ENCODE results near the gene POU3F3.

The POU3F3 gene

GRCh38 chr2:104846786-104847585, 6.9 kb upstream of the POU3F3 start:
- Histone ChIP-seq H3K79me2 (ENCODE audit: control insufficient read depth, insufficient read depth, low read length, unreplicated experiment) (no peaks in the 10 kb centered on the region), H3K4me1 (ENCODE audit: control insufficient read depth, insufficient read depth, low read length, unreplicated experiment) (peaks cover 3% of the 10 kb centered on the region), H3K27me3 (ENCODE audit: insufficient read depth, low read length) (peaks cover 97% of the 10 kb centered on the region), H3K36me3 (ENCODE audit: insufficient read depth, low read length) (no peaks in the 10 kb centered on the region), H3K4me3 (ENCODE audit: low read depth, low read length) (no peak overlapping the region), H3K27ac (ENCODE audit: low read depth, low read length) (no peak overlapping the region), H2AFZ (ENCODE audit: low read length, unreplicated experiment) (no peak overlapping the region)

GRCh38 chr2:104847586-104848160, 6.2 kb upstream of the POU3F3 start:
- Histone ChIP-seq H3K79me2 (ENCODE audit: control insufficient read depth, insufficient read depth, low read length, unreplicated experiment) (no peaks in the 10 kb centered on the region), H3K27ac (ENCODE audit: low read depth, low read length) (no peak overlapping the region), H3K4me3 (ENCODE audit: low read depth, low read length) (no peak overlapping the region), H2AFZ (ENCODE audit: low read length, unreplicated experiment) (no peak overlapping the region), H3K27me3 (ENCODE audit: insufficient read depth, low read length) (peaks cover 92% of the 10 kb centered on the region), H3K36me3 (ENCODE audit: insufficient read depth, low read length) (no peaks in the 10 kb centered on the region), H3K4me1 (ENCODE audit: control insufficient read depth, insufficient read depth, low read length, unreplicated experiment) (peaks cover 3% of the 10 kb centered on the region)

- Histone ChIP-seq H3K4me1 (ENCODE audit: control insufficient read depth, insufficient read depth, low read length, unreplicated experiment) (peaks cover 3% of the 10 kb centered on the region), H3K27me3 (ENCODE audit: insufficient read depth, low read length) (peaks cover 92% of the 10 kb centered on the region), H2AFZ (ENCODE audit: low read length, unreplicated experiment) (no peak overlapping the region), H3K79me2 (ENCODE audit: control insufficient read depth, insufficient read depth, low read length, unreplicated experiment) (no peaks in the 10 kb centered on the region), H3K36me3 (ENCODE audit: insufficient read depth, low read length) (no peaks in the 10 kb centered on the region), H3K27ac (ENCODE audit: low read depth, low read length) (no peak overlapping the region), H3K4me3 (ENCODE audit: low read depth, low read length) (no peak overlapping the region)
Measured at GRCh38 chr2:104848526-104848925, 5.4 kb upstream of the POU3F3 start.

DNA sequence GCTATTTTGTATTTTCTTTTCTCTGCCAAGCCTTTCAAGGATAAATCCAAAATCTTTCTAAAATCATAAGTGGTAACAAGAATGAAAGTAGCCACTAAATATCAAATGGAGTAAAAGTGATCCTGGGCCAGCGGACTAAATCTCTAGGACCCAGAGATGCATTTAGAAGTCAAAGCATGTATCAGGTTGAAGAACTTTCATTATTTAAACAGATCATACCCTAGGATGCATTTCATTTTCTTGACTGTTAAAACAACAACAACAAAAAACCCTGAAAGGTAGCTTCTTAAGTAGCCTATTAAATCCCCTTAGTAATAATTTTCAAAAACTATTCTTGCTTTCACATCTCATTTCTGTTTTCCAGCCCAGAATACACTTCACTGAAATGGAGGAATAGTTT, 4.8 kb upstream of the POU3F3 start:
- Histone ChIP-seq H3K4me1 (ENCODE audit: control insufficient read depth, insufficient read depth, low read length, unreplicated experiment) (peaks cover 2% of the 10 kb centered on the region), H3K27ac (ENCODE audit: low read depth, low read length) (no peak overlapping the region), H3K27me3 (ENCODE audit: insufficient read depth, low read length) (peaks cover 91% of the 10 kb centered on the region), H3K36me3 (ENCODE audit: insufficient read depth, low read length) (no peaks in the 10 kb centered on the region), H3K79me2 (ENCODE audit: control insufficient read depth, insufficient read depth, low read length, unreplicated experiment) (no peaks in the 10 kb centered on the region), H2AFZ (ENCODE audit: low read length, unreplicated experiment) (no peak overlapping the region), H3K4me3 (ENCODE audit: low read depth, low read length) (peak overlapping the region; percentile 41)

- Histone ChIP-seq H3K27me3 (ENCODE audit: insufficient read depth, low read length) (peaks cover 91% of the 10 kb centered on the region), H2AFZ (ENCODE audit: low read length, unreplicated experiment) (no peak overlapping the region), H3K36me3 (ENCODE audit: insufficient read depth, low read length) (no peaks in the 10 kb centered on the region), H3K27ac (ENCODE audit: low read depth, low read length) (no peak overlapping the region), H3K79me2 (ENCODE audit: control insufficient read depth, insufficient read depth, low read length, unreplicated experiment) (no peaks in the 10 kb centered on the region), H3K4me1 (ENCODE audit: control insufficient read depth, insufficient read depth, low read length, unreplicated experiment) (no peaks in the 10 kb centered on the region), H3K4me3 (ENCODE audit: low read depth, low read length) (peak overlapping the region; percentile 41)
Measured at GRCh38 chr2:104849618-104850141, 4.2 kb upstream of the POU3F3 start.

GRCh38 chr2:104850361-104851290, 3.3 kb upstream of the POU3F3 start:
- Histone ChIP-seq H3K27ac (ENCODE audit: low read depth, low read length) (no peak overlapping the region), H3K27me3 (ENCODE audit: insufficient read depth, low read length) (peaks cover 85% of the 10 kb centered on the region), H3K79me2 (ENCODE audit: control insufficient read depth, insufficient read depth, low read length, unreplicated experiment) (no peaks in the 10 kb centered on the region), H3K4me3 (ENCODE audit: low read depth, low read length) (no peak overlapping the region; the same call in 1 of the 2 replicates), H3K4me1 (ENCODE audit: control insufficient read depth, insufficient read depth, low read length, unreplicated experiment) (no peaks in the 10 kb centered on the region), H3K36me3 (ENCODE audit: insufficient read depth, low read length) (no peaks in the 10 kb centered on the region), H2AFZ (ENCODE audit: low read length, unreplicated experiment) (no peak overlapping the region)

DNA sequence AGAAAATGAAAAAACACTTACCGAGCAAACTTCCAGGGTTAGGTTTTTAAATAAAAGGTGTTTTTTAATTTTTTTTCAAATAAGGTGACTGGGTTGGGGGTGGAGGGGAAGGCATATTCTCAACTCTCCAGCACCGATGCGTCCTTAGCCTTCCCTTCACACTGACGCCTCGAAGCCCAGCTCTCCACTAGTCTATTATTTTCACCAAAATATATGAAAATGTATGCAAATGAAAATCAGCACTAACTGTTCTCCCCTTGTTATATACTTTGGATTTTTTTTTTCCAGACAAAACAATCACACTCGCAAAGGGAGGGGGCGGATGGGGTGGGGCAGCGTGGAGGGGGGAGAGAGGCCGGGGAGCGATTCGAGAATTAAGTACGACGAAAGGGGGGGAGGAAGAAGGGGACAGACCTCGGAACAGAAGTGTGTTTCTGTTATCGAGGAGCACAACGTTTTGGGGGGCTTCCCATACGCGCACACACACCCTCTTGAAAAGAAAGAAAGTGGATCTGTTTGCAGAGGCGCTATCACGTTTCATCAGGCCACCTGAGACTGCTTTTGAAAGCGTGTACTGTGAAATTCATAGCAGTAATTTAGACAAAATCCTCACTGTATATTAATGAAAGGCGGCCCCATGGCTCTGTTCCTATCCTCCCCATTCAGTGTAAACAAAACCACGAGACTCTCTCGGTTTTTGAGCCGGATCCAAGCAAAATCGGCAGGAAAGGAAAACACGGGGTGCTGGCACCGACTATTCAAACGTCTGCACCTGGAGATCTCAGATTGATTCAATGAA, 2.4 kb upstream of the POU3F3 start:
- no peaks in the 10 kb centered on the region for H3K79me2 ChIP-seq (ENCODE audit: control insufficient read depth, insufficient read depth, low read length, unreplicated experiment)
- peak overlapping the region; percentile 75 for H3K4me3 ChIP-seq (ENCODE audit: low read depth, low read length)
- H3K27ac ChIP-seq (ENCODE audit: low read depth, low read length), result no peak overlapping the region
- H3K27me3 ChIP-seq (ENCODE audit: insufficient read depth, low read length), result peaks cover 81% of the 10 kb centered on the region
- H3K36me3 ChIP-seq (ENCODE audit: insufficient read depth, low read length), result no peaks in the 10 kb centered on the region
- H3K4me1 ChIP-seq (ENCODE audit: control insufficient read depth, insufficient read depth, low read length, unreplicated experiment), result no peaks in the 10 kb centered on the region
- no peak overlapping the region for H2AFZ ChIP-seq (ENCODE audit: low read length, unreplicated experiment)

- Histone ChIP-seq H3K36me3 (ENCODE audit: insufficient read depth, low read length) (no peaks in the 10 kb centered on the region), H3K27me3 (ENCODE audit: insufficient read depth, low read length) (peaks cover 81% of the 10 kb centered on the region), H3K27ac (ENCODE audit: low read depth, low read length) (no peak overlapping the region), H3K4me3 (ENCODE audit: low read depth, low read length) (peak overlapping the region; percentile 75), H3K4me1 (ENCODE audit: control insufficient read depth, insufficient read depth, low read length, unreplicated experiment) (no peaks in the 10 kb centered on the region), H3K79me2 (ENCODE audit: control insufficient read depth, insufficient read depth, low read length, unreplicated experiment) (no peaks in the 10 kb centered on the region), H2AFZ (ENCODE audit: low read length, unreplicated experiment) (no peak overlapping the region)
Measured at GRCh38 chr2:104852090-104852666, 1.7 kb upstream of the POU3F3 start.

- peaks cover 81% of the 10 kb centered on the region for H3K27me3 ChIP-seq (ENCODE audit: insufficient read depth, low read length)
- no peaks in the 10 kb centered on the region for H3K4me1 ChIP-seq (ENCODE audit: control insufficient read depth, insufficient read depth, low read length, unreplicated experiment)
- no peak overlapping the region for H3K27ac ChIP-seq (ENCODE audit: low read depth, low read length)
- no peak overlapping the region for H2AFZ ChIP-seq (ENCODE audit: low read length, unreplicated experiment)
- no peaks in the 10 kb centered on the region for H3K79me2 ChIP-seq (ENCODE audit: control insufficient read depth, insufficient read depth, low read length, unreplicated experiment)
- H3K36me3 ChIP-seq (ENCODE audit: insufficient read depth, low read length), result no peaks in the 10 kb centered on the region
- H3K4me3 ChIP-seq (ENCODE audit: low read depth, low read length), result peak overlapping the region; percentile 74
Measured at GRCh38 chr2:104854498-104855220, 744 bp downstream of the POU3F3 start.
